WERI-Rb-1 (cell line): ENCODE results near the gene TSPAN14.

ENCODE experiments used
- DNase-seq: peaks from one replicate; pipeline ENCODE4 v3.0.0-alpha.2; 2020
- H3K27ac ChIP-seq: fragments of 250-450 bp; sonication (Bioruptor Pico); 2 replicates; pipeline ENCODE4 v1.5.1; 2020; ENCODE audit warnings: mild to moderate bottlenecking, moderate library complexity
- H3K27me3 ChIP-seq: fragments of 250-450 bp; sonication (Bioruptor Pico); 2 replicates; pipeline ENCODE4 v1.5.1; 2021; ENCODE audit warnings: mild to moderate bottlenecking, low read depth, moderate library complexity; ENCODE audit not compliant: insufficient read depth, severe bottlenecking
- H3K36me3 ChIP-seq: fragments of 250-450 bp; sonication (Bioruptor Pico); 2 replicates; pipeline ENCODE4 v1.5.1; 2020; ENCODE audit warnings: mild to moderate bottlenecking, moderate library complexity
- H3K4me3 ChIP-seq: 2 replicates; pipeline ENCODE4 v1.5.1; 2011; ENCODE audit warnings: low read depth, mild to moderate bottlenecking, control low read depth, low read length
- H3K9me3 ChIP-seq: fragments of 250-450 bp; sonication (Bioruptor Pico); 2 replicates; pipeline ENCODE4 v1.5.1; 2021; ENCODE audit warnings: mild to moderate bottlenecking, moderate library complexity; ENCODE audit not compliant: severe bottlenecking
- CTCF ChIP-seq: IDR thresholded peaks from 2 replicates; pipeline ENCODE4 v1.5.1; 2011; ENCODE audit warnings: low read depth, mild to moderate bottlenecking, control low read depth, inconsistent platforms, low read length

TSPAN14 gene

GRCh38 chr10:80484243-80484642, 30.1 kb downstream of the TSPAN14 start:
- no peak for DNase-seq
- Histone ChIP-seq H3K27me3 (no peaks in the 10 kb centered on the region), H3K9me3 (no peaks in the 10 kb centered on the region), H3K27ac (no peak overlapping the region), H3K4me3 (no peak overlapping the region), H3K36me3 (peaks cover 5% of the 10 kb centered on the region)
- no peak for TF ChIP-seq CTCF

GRCh38 chr10:80484676-80485075, 30.6 kb downstream of the TSPAN14 start:
- TF ChIP-seq CTCF: no peak
- H3K27me3 ChIP-seq: no peaks in the 10 kb centered on the region
- DNase-seq: no peak
- H3K4me3 ChIP-seq: no peak overlapping the region
- H3K27ac ChIP-seq: no peak overlapping the region
- H3K9me3 ChIP-seq: no peaks in the 10 kb centered on the region
- H3K36me3 ChIP-seq: peaks cover 9% of the 10 kb centered on the region

- no peak overlapping the region for H3K27ac ChIP-seq
- H3K4me3 ChIP-seq: no peak overlapping the region
- H3K9me3 ChIP-seq: no peaks in the 10 kb centered on the region
- peaks cover 15% of the 10 kb centered on the region for H3K36me3 ChIP-seq
- no peak for DNase-seq
- no peak for TF ChIP-seq CTCF
- H3K27me3 ChIP-seq: no peaks in the 10 kb centered on the region
Observed at GRCh38 chr10:80485076-80485945, 31.2 kb downstream of the TSPAN14 start.

- no peak overlapping the region for H3K4me3 ChIP-seq
- no peak for DNase-seq
- no peak overlapping the region for H3K27ac ChIP-seq
- TF ChIP-seq CTCF: no peak
- H3K36me3 ChIP-seq: peaks cover 23% of the 10 kb centered on the region
- H3K9me3 ChIP-seq: no peaks in the 10 kb centered on the region
- no peaks in the 10 kb centered on the region for H3K27me3 ChIP-seq
Observed at GRCh38 chr10:80485946-80486764, 32.0 kb downstream of the TSPAN14 start.

GRCh38 chr10:80486785-80487420, 32.8 kb downstream of the TSPAN14 start:
- Histone ChIP-seq H3K27me3 (no peaks in the 10 kb centered on the region), H3K4me3 (no peak overlapping the region), H3K36me3 (peaks cover 29% of the 10 kb centered on the region), H3K27ac (no peak overlapping the region), H3K9me3 (no peaks in the 10 kb centered on the region)
- no peak for TF ChIP-seq CTCF
- no peak for DNase-seq
